Adrenal gland (tissue), 12 donors: ENCODE data around the gene IFT81. TPM values are rescaled to one million over a fixed set of nuclear protein-coding genes. Genes with fewer than 3 reads are reported as not detected.

Experiments
- DNase-seq, 7 donors: peaks; one replicate each; pipeline ENCODE4 v3.0.0-alpha.2; 2019 to 2020
- H3K27ac ChIP-seq, 5 donors: fragments of 200-600 bp; sonication (generic) in 4 of 5; 1 replicate in 3 of 5; 2 replicates in 2 of 5; pipeline versions ENCODE4 v1.5.1 to v1.8.0; 2016 to 2020; ENCODE audit warnings: mild to moderate bottlenecking in 1 of 5
- H3K27me3 ChIP-seq: fragments of 200-600 bp; 2 replicates; pipeline ENCODE4 v1.8.0; 2021
- H3K36me3 ChIP-seq, 2 donors: fragments of 200-600 bp; replicated peaks in 1 of 2; 1 replicate in 1 of 2; 2 replicates in 1 of 2; pipeline versions ENCODE4 v1.5.1 to v1.8.0; 2018 to 2022
- H3K4me1 ChIP-seq, 2 donors: fragments of 200-600 bp; replicated peaks in 1 of 2; 1 replicate in 1 of 2; 2 replicates in 1 of 2; pipeline versions ENCODE4 v1.5.1 to v1.8.0; 2018 to 2021
- H3K4me3 ChIP-seq, 4 donors: fragments of 200-600 bp; sonication (generic) in 3 of 4; one replicate each; pipeline ENCODE4 v1.5.1; 2016 to 2018
- H3K9me3 ChIP-seq, 3 donors: fragments of 200-600 bp; sonication (generic) in 1 of 3; replicated peaks in 1 of 3; 1 replicate in 2 of 3; 2 replicates in 1 of 3; pipeline versions ENCODE4 v1.5.1 to v1.8.0; 2016 to 2021
- CTCF ChIP-seq, 6 experiments: fragments of 450-650 bp in 4 of 6; fragments of 200-600 bp in 2 of 6; sonication (generic) in 1 of 6; IDR thresholded peaks; 1 replicate in 5 of 6; 2 replicates in 1 of 6; pipeline versions ENCODE4 v1.5.1 to v1.8.0; 2016 to 2021; ENCODE audit warnings: antibody characterized with exemption in 6 of 6, mild to moderate bottlenecking in 2 of 6, moderate library complexity in 1 of 6
- POLR2A ChIP-seq, 2 donors: fragments of 450-650 bp; IDR thresholded peaks; one replicate each; pipeline ENCODE4 v1.6.1; 2017; ENCODE audit warnings: antibody characterized with exemption in 2 of 2, mild to moderate bottlenecking in 2 of 2, moderate library complexity in 1 of 2
- WGBS, 4 donors: extraction: QIAGEN DNeasy Blood & Tissue Kit in 2 of 4; methylation state at CpG; one replicate each; pipeline versions ENCODE4 v1.1.5 to v1.1.7; 2013 to 2017; 5-methylcytosine and 5-hydroxymethylcytosine counted together
- intact Hi-C, 2 donors: fragments of 100-400 bp; cut with DNase I; formaldehyde crosslinking; loops; one replicate each; pipeline versions ENCODE4 v1.14.1 to v1.15.0; 2022 to 2023
- polyA plus RNA-seq, 3 donors: library from polyadenylated mRNA; stranded (reverse); fragments of 200-250 nt in 2 of 3; fragments of 350-450 nt in 1 of 3; fragmentation: Illumina TruSeq in 1 of 3; extraction: RNeasy Lipid Tissue Mini Kit (QIAGEN cat#74804) in 1 of 3; gene quantifications; one replicate each; pipeline ENCODE4 v1.2.3, GENCODE V29; 2013 to 2014
- total RNA-seq, 9 donors: library from RNA; depleted of rRNA in 4 of 9; stranded (reverse); fragments of >200 nt in 4 of 9; fragments of 120-200 nt in 1 of 9; fragmentation: NEBNext Ultra II Directional in 1 of 9; extraction: Animal tissue kit (Norgen Biotek cat#: 25700) in 1 of 9; gene quantifications; one replicate each; pipeline versions ENCODE4 v1.1.0 to v1.2.4, GENCODE V29; 2013 to 2023
- donor health status: healthy with polysubstance abuse.
- donor health status: Bipolar disorder and iron deficiency.
- donor health status: DM: yes; HTN: yes; CAD: no.
- donor health status: DM: no; HTN: no; CAD: no.
- donor health status: DM: no; HTN: no; CAD: no.
- donor health status: DM: yes; HTN: yes; CAD: no.

The IFT81 gene
- total and polyA plus RNA-seq, 12 donors = 4.0 to 19.2 (median 10.5) TPM

DNA sequence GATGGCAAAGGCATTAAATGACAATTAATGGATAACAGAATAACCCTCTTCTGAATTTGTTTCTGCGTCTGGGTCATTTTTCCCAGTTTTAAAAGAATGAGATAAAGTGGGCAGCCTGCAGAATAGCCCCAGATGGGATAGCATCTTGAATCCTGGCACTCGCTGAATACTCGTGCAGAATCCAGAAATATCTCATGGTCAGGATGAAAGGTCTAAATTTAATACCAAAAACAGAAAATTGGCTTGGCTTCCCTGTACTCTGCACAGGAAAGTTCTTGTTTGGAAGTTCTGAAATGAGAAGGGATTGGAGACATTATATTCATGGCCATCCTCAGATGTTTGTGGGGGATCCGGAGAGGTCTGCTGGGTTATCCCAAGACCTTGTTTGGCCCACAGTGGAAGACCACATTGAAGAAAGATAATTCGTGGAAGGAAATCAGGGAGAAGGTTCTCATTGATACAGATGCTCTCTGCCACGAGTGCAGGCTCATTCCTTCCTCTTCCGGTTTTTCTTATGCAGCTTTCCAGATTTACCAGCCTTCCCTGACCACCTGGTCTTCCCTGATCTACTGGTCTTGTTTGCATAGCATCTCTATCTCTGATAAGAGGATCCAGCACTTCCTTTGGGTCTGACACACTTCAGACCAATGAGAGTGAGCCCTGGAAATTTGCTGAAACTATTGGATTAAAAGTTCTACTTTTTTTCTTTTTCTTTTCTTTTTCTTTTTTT lies 6.0 kb upstream of the IFT81 start:
- intact Hi-C loops = no loop called here
- TF ChIP-seq CTCF (IDR thresholded peaks at IDR 0.05) (no peak), POLR2A (IDR thresholded peaks at IDR 0.05) (no peak)
- Histone ChIP-seq H3K9me3 (no peaks in the 10 kb centered on the region), H3K27ac (peak overlapping the region in 4 of 5 donors; percentile 7 to 37 (median 34)), H3K27me3 (no peaks in the 10 kb centered on the region), H3K4me3 (no peak overlapping the region), H3K4me1 (peaks cover 0 to 20% of the 10 kb centered on the region in 2 donors), H3K36me3 (no peaks in the 10 kb centered on the region)
- DNase-seq = no peak
- WGBS, 4 donors = 25 to 41% (median 30%) methylated on average over 7 of the region's 7 CpGs

GRCh38 chr12:110122929-110123328 lies 1.2 kb upstream of the IFT81 start:
- H3K4me1 ChIP-seq = peaks cover 0 to 19% of the 10 kb centered on the region in 2 donors
- WGBS, 4 donors = 93 to 95% (median 93%) methylated on average over 4 of the region's 4 CpGs

GRCh38 chr12:110123919-110124268 lies 263 bp upstream of the IFT81 start:
- no peaks in the 10 kb centered on the region for H3K9me3 ChIP-seq
- H3K27me3 ChIP-seq = no peaks in the 10 kb centered on the region
- H3K4me1 ChIP-seq = peaks cover 0 to 14% of the 10 kb centered on the region in 2 donors
- H3K27ac ChIP-seq = no peak overlapping the region
- no peak for DNase-seq
- 5 to 27% (median 12%) methylated on average over 7 to 32 of the region's 32 CpGs for WGBS, 4 donors
- H3K36me3 ChIP-seq = no peaks in the 10 kb centered on the region
- intact Hi-C loops = no loop called here
- H3K4me3 ChIP-seq = no peak overlapping the region
- TF ChIP-seq POLR2A (IDR thresholded peaks at IDR 0.05) = no peak
- no peak for TF ChIP-seq CTCF (IDR thresholded peaks at IDR 0.05)

More at GRCh38 chr12:110122929-110123328, 1.2 kb upstream of the IFT81 start:
- no peaks in the 10 kb centered on the region for H3K27me3 ChIP-seq
- H3K9me3 ChIP-seq = no peaks in the 10 kb centered on the region
- H3K36me3 ChIP-seq = no peaks in the 10 kb centered on the region
- intact Hi-C loops = no loop called here
- no peak overlapping the region for H3K27ac ChIP-seq
- no peak overlapping the region for H3K4me3 ChIP-seq
- TF ChIP-seq CTCF (IDR thresholded peaks at IDR 0.05) = no peak
- no peak for TF ChIP-seq POLR2A (IDR thresholded peaks at IDR 0.05)
- no peak for DNase-seq

- intact Hi-C loops = no loop called here
- H3K9me3 ChIP-seq = no peaks in the 10 kb centered on the region
- H3K27ac ChIP-seq = no peak overlapping the region
- 83 to 94% (median 89%) methylated on average over 3 of the region's 3 CpGs for WGBS, 4 donors
- H3K27me3 ChIP-seq = no peaks in the 10 kb centered on the region
- H3K4me3 ChIP-seq = no peak overlapping the region
- no peak for TF ChIP-seq POLR2A (IDR thresholded peaks at IDR 0.05)
- TF ChIP-seq CTCF (IDR thresholded peaks at IDR 0.05) = no peak
- DNase-seq = no peak
- peaks cover 0 to 14% of the 10 kb centered on the region in 2 donors for H3K4me1 ChIP-seq
- no peaks in the 10 kb centered on the region for H3K36me3 ChIP-seq
These were observed 2.4 kb downstream of the IFT81 start for GRCh38 chr12:110126557-110126956.
